Stimulated activated CD8-positive, alpha-beta memory T cell treated with anti-CD3 and anti-CD28 coated beads, Interleukin-7, amount 100 ng/mL, for 4 hours (primary cell): ENCODE results near the gene NTN3.
A peak's percentile ranks its signal among the peaks of the same experiment; 100 is the strongest.

ENCODE experiments used
- DNase-seq, 2 donors: peaks; one replicate each; pipeline ENCODE4 v3.0.0-alpha.2; 2020; ENCODE audit warnings: low read depth in 2 of 2

The NTN3 gene

GRCh38 chr16:2514333-2515179, 43.5 kb downstream of the NTN3 start:
- peak in 1 of 2 donors; percentile 49 for DNase-seq

GRCh38 chr16:2515180-2515851, 44.2 kb downstream of the NTN3 start:
- DNase-seq: no peak

- no peak for DNase-seq
These were observed 45.5 kb downstream of the NTN3 start for GRCh38 chr16:2516391-2517240.

GRCh38 chr16:2517954-2518605, 47.0 kb downstream of the NTN3 start:
- no peak for DNase-seq

GRCh38 chr16:2518823-2519710, 48.0 kb downstream of the NTN3 start:
- DNase-seq: no peak

GRCh38 chr16:2519711-2520080, 48.6 kb downstream of the NTN3 start:
- no peak for DNase-seq

GRCh38 chr16:2520097-2520783, 49.1 kb downstream of the NTN3 start, which contains the start of gene AMDHD2:
TSS of gene AMDHD2 (plus strand) at chr16:2520371. CDS start at chr16:2520459, 88 bp downstream.
- DNase-seq: peak; percentile 73 to 87

GRCh38 chr16:2520784-2521531, 49.9 kb downstream of the NTN3 start:
- peak in 1 of 2 donors; percentile 25 for DNase-seq
